RWPE2 (cell line): ENCODE data around the gene FBXO28.
A peak's percentile ranks its signal among the peaks of the same experiment; 100 is the strongest.

Experiments used
- ATAC-seq: fragments of 200-7000 bp; cut with Tn5 transposase; 3 replicates; pipeline ENCODE4 v1.9.1; 2021; ENCODE audit warnings: low read depth
- DNase-seq: peaks from one replicate; pipeline ENCODE4 v3.0.0-alpha.2; 2020; ENCODE audit warnings: low spot score
- H3K27ac ChIP-seq: fragments of 450-650 bp; 2 replicates; pipeline ENCODE4 v1.5.1; 2017; ENCODE audit warnings: mild to moderate bottlenecking; ENCODE audit not compliant: poor library complexity, severe bottlenecking
- H3K27me3 ChIP-seq: fragments of 250-450 bp; sonication (Bioruptor Pico); 2 replicates; pipeline ENCODE4 v1.5.1; 2021; ENCODE audit warnings: mild to moderate bottlenecking, moderate library complexity; ENCODE audit not compliant: insufficient read depth, poor library complexity, severe bottlenecking
- H3K36me3 ChIP-seq: fragments of 250-450 bp; sonication (Bioruptor Pico); 2 replicates; pipeline ENCODE4 v1.5.1; 2020; ENCODE audit warnings: low read depth, mild to moderate bottlenecking, moderate library complexity
- H3K4me1 ChIP-seq: fragments of 250-450 bp; sonication (Bioruptor Pico); 2 replicates; pipeline ENCODE4 v1.5.1; 2021; ENCODE audit warnings: mild to moderate bottlenecking, moderate library complexity; ENCODE audit not compliant: insufficient read depth, poor library complexity, severe bottlenecking
- H3K4me3 ChIP-seq: fragments of 250-450 bp; sonication (Bioruptor Pico); 2 replicates; pipeline ENCODE4 v1.5.1; 2021; ENCODE audit warnings: mild to moderate bottlenecking, moderate library complexity; ENCODE audit not compliant: severe bottlenecking
- H3K9me3 ChIP-seq: fragments of 250-450 bp; sonication (Bioruptor Pico); 2 replicates; pipeline ENCODE4 v1.5.1; 2021; ENCODE audit warnings: mild to moderate bottlenecking, moderate library complexity; ENCODE audit not compliant: severe bottlenecking
- TF ChIP-seq, protein P1 (sequence below): fragments of 450-650 bp; IDR thresholded peaks from one replicate; pipeline ENCODE4 v1.5.1; 2017; ENCODE audit warnings: mild to moderate bottlenecking, moderate library complexity; ENCODE audit not compliant: poor library complexity, severe bottlenecking

The FBXO28 gene

DNA sequence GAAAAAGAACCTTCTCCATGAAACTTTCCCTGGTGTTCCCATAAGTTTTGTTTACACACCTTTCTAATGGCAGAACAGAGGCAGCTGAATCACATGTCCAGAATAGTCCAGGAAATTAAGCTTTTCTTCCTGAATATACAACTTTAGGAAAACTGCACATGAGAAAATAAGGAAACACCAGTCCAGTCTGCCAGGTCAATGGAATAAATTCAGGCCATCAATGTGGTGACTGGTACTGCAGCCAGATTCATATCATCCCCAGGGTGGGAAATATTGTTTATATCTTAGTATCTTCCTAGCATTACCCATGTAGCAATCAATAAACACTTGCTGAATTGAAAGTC lies 6.7 kb upstream of the FBXO28 start:
- Histone ChIP-seq H3K4me1 (no peaks in the 10 kb centered on the region), H3K36me3 (no peaks in the 10 kb centered on the region), H3K27me3 (no peaks in the 10 kb centered on the region), H3K9me3 (no peaks in the 10 kb centered on the region), H3K4me3 (no peak overlapping the region), H3K27ac (no peak overlapping the region)
- ATAC-seq (no peak), DNase-seq (no peak)
- TF ChIP-seq, protein P1, sequence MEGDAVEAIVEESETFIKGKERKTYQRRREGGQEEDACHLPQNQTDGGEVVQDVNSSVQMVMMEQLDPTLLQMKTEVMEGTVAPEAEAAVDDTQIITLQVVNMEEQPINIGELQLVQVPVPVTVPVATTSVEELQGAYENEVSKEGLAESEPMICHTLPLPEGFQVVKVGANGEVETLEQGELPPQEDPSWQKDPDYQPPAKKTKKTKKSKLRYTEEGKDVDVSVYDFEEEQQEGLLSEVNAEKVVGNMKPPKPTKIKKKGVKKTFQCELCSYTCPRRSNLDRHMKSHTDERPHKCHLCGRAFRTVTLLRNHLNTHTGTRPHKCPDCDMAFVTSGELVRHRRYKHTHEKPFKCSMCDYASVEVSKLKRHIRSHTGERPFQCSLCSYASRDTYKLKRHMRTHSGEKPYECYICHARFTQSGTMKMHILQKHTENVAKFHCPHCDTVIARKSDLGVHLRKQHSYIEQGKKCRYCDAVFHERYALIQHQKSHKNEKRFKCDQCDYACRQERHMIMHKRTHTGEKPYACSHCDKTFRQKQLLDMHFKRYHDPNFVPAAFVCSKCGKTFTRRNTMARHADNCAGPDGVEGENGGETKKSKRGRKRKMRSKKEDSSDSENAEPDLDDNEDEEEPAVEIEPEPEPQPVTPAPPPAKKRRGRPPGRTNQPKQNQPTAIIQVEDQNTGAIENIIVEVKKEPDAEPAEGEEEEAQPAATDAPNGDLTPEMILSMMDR, result no peak

DNA sequence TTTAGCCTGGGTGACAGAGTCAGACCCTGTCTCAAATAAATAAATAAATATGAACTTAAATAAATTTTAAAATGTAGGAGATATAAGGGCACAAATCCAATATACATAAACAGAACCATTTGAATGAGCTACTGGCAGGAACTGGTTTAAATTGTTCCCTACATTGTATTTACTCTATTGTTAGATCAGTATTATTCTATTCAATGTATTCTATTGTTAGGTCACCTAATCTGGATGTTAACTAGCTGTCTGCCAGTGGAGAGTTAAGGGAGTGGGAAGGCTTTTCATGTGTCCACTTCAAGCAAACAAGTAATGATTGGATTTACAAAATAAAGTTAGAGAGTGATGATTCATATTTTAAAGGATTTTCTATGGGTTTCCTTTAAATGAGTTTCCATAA lies 4.9 kb upstream of the FBXO28 start:
- DNase-seq (no peak), ATAC-seq (no peak)
- H3K4me3 ChIP-seq, result no peak overlapping the region
- H3K4me1 ChIP-seq, result peaks cover 3% of the 10 kb centered on the region
- no peak overlapping the region for H3K27ac ChIP-seq
- no peaks in the 10 kb centered on the region for H3K27me3 ChIP-seq
- no peaks in the 10 kb centered on the region for H3K36me3 ChIP-seq
- no peaks in the 10 kb centered on the region for H3K9me3 ChIP-seq
- TF ChIP-seq, protein P1, result no peak

DNA sequence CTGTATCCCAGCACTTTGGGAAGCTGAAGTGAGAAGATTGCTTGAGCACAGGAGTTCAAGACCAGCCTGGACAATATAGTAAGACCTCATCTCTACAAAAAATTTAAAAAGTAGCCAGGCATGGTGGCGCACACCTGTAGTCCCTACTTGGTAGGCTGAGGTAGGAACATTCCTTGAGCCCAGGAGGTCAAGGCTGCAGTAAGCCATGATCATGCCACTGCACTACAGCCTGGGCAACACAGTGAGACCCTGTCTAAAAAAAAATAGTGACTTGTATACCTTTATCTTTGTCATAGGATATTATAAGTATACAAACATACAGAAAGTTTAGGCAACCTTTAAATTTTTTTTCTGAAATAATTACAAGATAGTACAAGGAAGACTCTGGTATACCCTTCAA lies 3.9 kb upstream of the FBXO28 start:
- H3K27me3 ChIP-seq, result no peaks in the 10 kb centered on the region
- no peak overlapping the region for H3K4me3 ChIP-seq
- TF ChIP-seq, protein P1, result no peak
- no peaks in the 10 kb centered on the region for H3K9me3 ChIP-seq
- H3K27ac ChIP-seq, result no peak overlapping the region
- DNase-seq, result no peak
- H3K36me3 ChIP-seq, result no peaks in the 10 kb centered on the region
- peaks cover 3% of the 10 kb centered on the region for H3K4me1 ChIP-seq
- ATAC-seq, result no peak

DNA sequence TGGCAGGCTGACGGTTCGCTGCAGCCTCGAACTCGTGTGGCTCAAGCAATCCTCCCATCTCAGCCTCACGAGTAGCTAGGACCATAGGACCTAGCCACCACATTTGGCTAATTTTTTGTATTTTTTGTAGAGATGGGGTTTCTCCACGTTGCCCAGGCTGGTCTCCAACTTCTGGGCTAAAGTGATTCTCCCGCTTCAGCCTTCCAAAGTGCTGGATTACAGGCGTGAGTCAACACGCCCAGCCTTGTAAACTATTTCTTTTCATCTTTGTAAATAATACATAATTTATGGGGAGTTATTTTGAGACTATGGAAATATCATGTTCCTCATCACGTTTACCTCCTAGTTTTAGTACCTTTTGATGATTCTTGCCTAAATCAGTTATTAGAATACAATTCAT lies 906 bp upstream of the FBXO28 start:
- DNase-seq, result no peak
- Histone ChIP-seq H3K4me3 (no peak overlapping the region), H3K36me3 (peaks cover 3% of the 10 kb centered on the region; the same call in 1 of the 2 replicates), H3K27ac (no peak overlapping the region), H3K27me3 (no peaks in the 10 kb centered on the region), H3K4me1 (peaks cover 16% of the 10 kb centered on the region), H3K9me3 (no peaks in the 10 kb centered on the region)
- TF ChIP-seq, protein P1, result no peak
- ATAC-seq, result no peak

DNA sequence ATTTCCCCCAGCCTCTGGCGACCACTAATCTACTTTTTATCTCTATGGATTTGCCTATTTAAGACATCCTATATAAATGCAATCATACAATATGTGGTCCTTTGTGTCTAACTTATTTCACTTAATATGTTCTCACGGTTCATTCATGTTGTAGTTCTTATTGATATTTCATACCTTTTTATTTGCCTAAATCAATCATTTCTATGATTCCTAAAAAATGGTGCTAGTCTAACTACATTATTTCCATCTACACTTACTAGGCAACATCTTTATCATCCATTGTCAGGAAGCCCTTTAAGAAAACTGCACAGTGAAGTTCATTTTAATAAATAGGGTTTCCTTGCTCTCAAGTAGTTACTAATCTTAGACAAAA lies 380 bp upstream of the FBXO28 start:
- Histone ChIP-seq H3K36me3 (peaks cover 3% of the 10 kb centered on the region; the same call in 1 of the 2 replicates), H3K9me3 (no peaks in the 10 kb centered on the region), H3K4me3 (peak overlapping the region; percentile 66), H3K4me1 (peaks cover 16% of the 10 kb centered on the region), H3K27me3 (no peaks in the 10 kb centered on the region), H3K27ac (peak overlapping the region; percentile 60)
- TF ChIP-seq, protein P1, result no peak
- no peak for ATAC-seq
- no peak for DNase-seq
